ENCODE results near the gene QPRT. TPM values are rescaled to one million over a fixed set of nuclear protein-coding genes. Genes with fewer than 3 reads are reported as not detected.

QPRT gene
- total RNA-seq, 1 donor from 2014 or later, result 13.8 TPM

DNA sequence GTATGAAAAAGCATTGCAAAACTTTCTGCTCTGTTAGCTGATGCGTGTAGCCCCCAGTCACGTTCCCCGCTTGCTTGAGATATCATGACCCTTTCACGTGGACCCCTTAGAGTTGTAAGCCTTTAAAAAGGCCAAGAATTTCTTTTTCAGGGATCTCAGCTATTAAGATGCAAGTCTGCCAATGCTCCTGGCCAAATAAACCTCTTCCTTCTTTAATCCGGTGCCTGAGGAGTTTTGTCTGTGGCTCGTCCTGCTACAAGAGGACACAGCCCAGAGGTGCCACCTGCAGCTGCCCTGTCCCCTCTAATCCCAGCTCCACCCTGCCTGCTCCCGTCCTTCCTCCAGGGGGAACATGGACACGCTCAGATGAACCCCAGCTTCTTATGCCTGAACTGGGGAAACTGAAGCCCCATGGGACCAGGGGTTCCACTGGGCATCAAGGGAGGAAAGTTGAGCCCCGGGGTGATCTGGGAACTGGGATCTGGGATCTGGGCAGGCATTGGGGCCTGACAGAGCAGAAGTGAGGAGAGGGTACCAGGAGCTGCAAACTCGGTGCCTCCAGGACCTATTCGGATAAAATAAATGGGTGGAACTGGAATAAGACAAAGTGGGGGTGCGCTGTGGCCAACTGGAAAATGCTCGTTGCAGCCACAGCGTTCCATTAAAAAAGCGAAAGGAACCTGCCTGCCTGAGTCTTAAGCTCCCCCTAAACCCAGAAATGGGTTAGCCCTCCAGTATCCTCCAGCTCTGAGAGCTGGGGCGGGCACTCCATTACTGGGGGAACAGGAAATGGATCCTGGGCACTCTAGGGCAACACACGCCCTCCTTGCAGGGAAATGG is 19.7 kb downstream of the QPRT start:
- H3K36me3 ChIP-seq, result no peaks in the 10 kb centered on the region
- H3K4me1 ChIP-seq, result peaks cover 9% of the 10 kb centered on the region
- no peaks in the 10 kb centered on the region for H3K27me3 ChIP-seq
- no peak overlapping the region for H3K4me3 ChIP-seq
- no peak overlapping the region for H3K27ac ChIP-seq
- DNase-seq (ENCODE audit: extremely low spot score in 2 of 2), result no peak
- intact Hi-C loops (cut with DNase I), result no loop called here
- TF ChIP-seq CTCF (IDR thresholded peaks at IDR 0.05) (no peak), POLR2AphosphoS5 (IDR thresholded peaks at IDR 0.05; ENCODE audit: insufficient read depth in 1 of 2, low read depth in 1 of 2) (no peak), POLR2A (IDR thresholded peaks at IDR 0.05) (no peak)
- H3K9me3 ChIP-seq, result no peaks in the 10 kb centered on the region

GRCh38 chr16:29699324-29700219 is 20.6 kb downstream of the QPRT start:
- intact Hi-C loops (cut with DNase I), result no loop called here

GRCh38 chr16:29700253-29700987 is 21.4 kb downstream of the QPRT start:
- Histone ChIP-seq H3K9me3 (no peaks in the 10 kb centered on the region), H3K27ac (no peak overlapping the region), H3K4me3 (peak overlapping the region in 1 of 2 donors; percentile 24), H3K4me1 (peaks cover 4% of the 10 kb centered on the region), H3K27me3 (no peaks in the 10 kb centered on the region), H3K36me3 (no peaks in the 10 kb centered on the region)
- no peak for DNase-seq (ENCODE audit: extremely low spot score in 2 of 2)
- intact Hi-C loops (cut with DNase I), result no loop called here
- peak in 1 of 2 donors; percentile 67 for TF ChIP-seq POLR2AphosphoS5 (IDR thresholded peaks at IDR 0.05; ENCODE audit: insufficient read depth in 1 of 2, low read depth in 1 of 2)
- TF ChIP-seq CTCF (IDR thresholded peaks at IDR 0.05), result peak; percentile 62 to 94 (median 76)
- no peak for TF ChIP-seq POLR2A (IDR thresholded peaks at IDR 0.05)

More at GRCh38 chr16:29699324-29700219, 20.6 kb downstream of the QPRT start:
- H3K27me3 ChIP-seq, result no peaks in the 10 kb centered on the region
- H3K9me3 ChIP-seq, result no peaks in the 10 kb centered on the region
- H3K36me3 ChIP-seq, result no peaks in the 10 kb centered on the region
- H3K27ac ChIP-seq, result no peak overlapping the region
- no peak for DNase-seq (ENCODE audit: extremely low spot score in 2 of 2)
- no peak overlapping the region for H3K4me3 ChIP-seq
- H3K4me1 ChIP-seq, result peaks cover 9% of the 10 kb centered on the region
- TF ChIP-seq POLR2AphosphoS5 (IDR thresholded peaks at IDR 0.05; ENCODE audit: insufficient read depth in 1 of 2, low read depth in 1 of 2) (no peak), CTCF (IDR thresholded peaks at IDR 0.05) (no peak), POLR2A (IDR thresholded peaks at IDR 0.05) (no peak)

GRCh38 chr16:29701214-29701555 is 22.2 kb downstream of the QPRT start:
- TF ChIP-seq POLR2A (IDR thresholded peaks at IDR 0.05) (no peak), CTCF (IDR thresholded peaks at IDR 0.05) (no peak), POLR2AphosphoS5 (IDR thresholded peaks at IDR 0.05; ENCODE audit: insufficient read depth in 1 of 2, low read depth in 1 of 2) (no peak)
- intact Hi-C loops (cut with DNase I), result no loop called here
- no peaks in the 10 kb centered on the region for H3K36me3 ChIP-seq
- H3K9me3 ChIP-seq, result no peaks in the 10 kb centered on the region
- H3K27ac ChIP-seq, result no peak overlapping the region
- no peak for DNase-seq (ENCODE audit: extremely low spot score in 2 of 2)
- H3K4me3 ChIP-seq, result no peak overlapping the region
- no peaks in the 10 kb centered on the region for H3K27me3 ChIP-seq
- peaks cover 4% of the 10 kb centered on the region for H3K4me1 ChIP-seq
